Muscle layer of colon (tissue), 2 donors: Measurements from ENCODE around the gene OR8K5.
"Not testable (repeated sequence)": the region's sequence is repeated elsewhere in the genome, so short reads cannot be mapped to it uniquely, and the experiment has no call there.

Experiments
- H3K27ac ChIP-seq: one replicate; pipeline ENCODE4 v1.7.0; 2013; ENCODE audit warnings: low read depth, mild to moderate bottlenecking, low read length, moderate library complexity
- H3K27me3 ChIP-seq, 2 donors: one replicate each; pipeline ENCODE4 v1.7.0; 2013; ENCODE audit warnings: low read length in 2 of 2, mild to moderate bottlenecking in 2 of 2; ENCODE audit not compliant: insufficient read depth in 2 of 2, control insufficient read depth in 1 of 2
- H3K36me3 ChIP-seq: one replicate; pipeline ENCODE4 v1.7.0; 2013; ENCODE audit warnings: mild to moderate bottlenecking, low read length; ENCODE audit not compliant: insufficient read depth
- H3K4me1 ChIP-seq: one replicate; pipeline ENCODE4 v1.7.0; 2013; ENCODE audit warnings: mild to moderate bottlenecking, low read length; ENCODE audit not compliant: insufficient read depth
- H3K4me3 ChIP-seq, 2 donors: one replicate each; pipeline ENCODE4 v1.7.0; 2013; ENCODE audit warnings: low read length in 2 of 2, low read depth in 1 of 2, mild to moderate bottlenecking in 1 of 2, moderate library complexity in 1 of 2
- H3K9ac ChIP-seq: one replicate; pipeline ENCODE4 v1.7.0; 2013; ENCODE audit warnings: low read length
- H3K9me3 ChIP-seq: one replicate; pipeline ENCODE4 v1.7.0; 2013; ENCODE audit warnings: mild to moderate bottlenecking, low read length
- donor health status: abdominal sarcoma.
- donor health status: Adenocarcinoma of cecum.

OR8K5 gene

GRCh38 chr11:56160217-56160616 lies at the start of gene OR8K5:
Gene OR8K5, minus strand, starts transcription at chr11:56160317. Its CDS starts 0 bp downstream, at chr11:56160317.
- H3K27me3 ChIP-seq = no peaks in the 10 kb centered on the region
- no peaks in the 10 kb centered on the region for H3K9me3 ChIP-seq
- no peak within 1 kb of the TSS for H3K9ac ChIP-seq
- H3K36me3 ChIP-seq = no peaks in the 10 kb centered on the region
- H3K4me3 ChIP-seq = no peak within 1 kb of the TSS
- no peak within 1 kb of the TSS for H3K27ac ChIP-seq
- H3K4me1 ChIP-seq = no peaks in the 10 kb centered on the region

- H3K27ac ChIP-seq = no peak overlapping the region
- H3K9ac ChIP-seq = no peak overlapping the region
- no peaks in the 10 kb centered on the region for H3K9me3 ChIP-seq
- H3K4me1 ChIP-seq = no peaks in the 10 kb centered on the region
- no peaks in the 10 kb centered on the region for H3K36me3 ChIP-seq
- no peak overlapping the region for H3K4me3 ChIP-seq
- H3K27me3 ChIP-seq = no peaks in the 10 kb centered on the region
These were observed 47.7 kb upstream of the OR8K5 start for GRCh38 chr11:56207790-56208189.

- Histone ChIP-seq H3K4me1 (no peaks in the 10 kb centered on the region), H3K36me3 (no peaks in the 10 kb centered on the region), H3K27ac (no peak overlapping the region), H3K9me3 (no peaks in the 10 kb centered on the region), H3K9ac (no peak overlapping the region), H3K4me3 (no peak overlapping the region), H3K27me3 (no peaks in the 10 kb centered on the region)
These were observed 37.2 kb upstream of the OR8K5 start for GRCh38 chr11:56197367-56197766.

- Histone ChIP-seq H3K27me3 (no peaks in the 10 kb centered on the region), H3K9ac (no peak overlapping the region), H3K27ac (no peak overlapping the region), H3K4me3 (no peak overlapping the region), H3K4me1 (no peaks in the 10 kb centered on the region), H3K9me3 (no peaks in the 10 kb centered on the region), H3K36me3 (no peaks in the 10 kb centered on the region)
These were observed 36.6 kb upstream of the OR8K5 start for GRCh38 chr11:56196705-56197104.

GRCh38 chr11:56188602-56189001 lies 28.5 kb upstream of the OR8K5 start:
- Histone ChIP-seq H3K4me1 (no peaks in the 10 kb centered on the region), H3K36me3 (no peaks in the 10 kb centered on the region), H3K27me3 (no peaks in the 10 kb centered on the region), H3K27ac (no peak overlapping the region), H3K9me3 (no peaks in the 10 kb centered on the region), H3K9ac (no peak overlapping the region), H3K4me3 (no peak overlapping the region)

- H3K4me3 ChIP-seq = no peak overlapping the region
- no peak overlapping the region for H3K9ac ChIP-seq
- no peaks in the 10 kb centered on the region for H3K4me1 ChIP-seq
- no peaks in the 10 kb centered on the region for H3K27me3 ChIP-seq
- H3K9me3 ChIP-seq = no peaks in the 10 kb centered on the region
- H3K36me3 ChIP-seq = no peaks in the 10 kb centered on the region
- H3K27ac ChIP-seq = no peak overlapping the region
These were observed 23.3 kb upstream of the OR8K5 start for GRCh38 chr11:56183459-56183858.

GRCh38 chr11:56176318-56176717 lies 16.2 kb upstream of the OR8K5 start, which contains the start of gene OR5J2:
Gene OR5J2, plus strand, starts transcription at chr11:56176618. Its CDS starts 0 bp downstream, at chr11:56176618.
- no peak within 1 kb of the TSS for H3K4me3 ChIP-seq
- H3K9ac ChIP-seq = no peak within 1 kb of the TSS
- H3K27me3 ChIP-seq = no peaks in the 10 kb centered on the region
- H3K27ac ChIP-seq = no peak within 1 kb of the TSS
- H3K36me3 ChIP-seq = no peaks in the 10 kb centered on the region
- H3K9me3 ChIP-seq = no peaks in the 10 kb centered on the region
- no peaks in the 10 kb centered on the region for H3K4me1 ChIP-seq

GRCh38 chr11:56172256-56172830 lies 12.2 kb upstream of the OR8K5 start:
- Histone ChIP-seq H3K9me3 (no peaks in the 10 kb centered on the region), H3K36me3 (no peaks in the 10 kb centered on the region), H3K27me3 (no peaks in the 10 kb centered on the region), H3K9ac (no peak overlapping the region), H3K4me1 (no peaks in the 10 kb centered on the region), H3K4me3 (no peak overlapping the region), H3K27ac (no peak overlapping the region)

- H3K9me3 ChIP-seq = no peaks in the 10 kb centered on the region
These were observed 3.7 kb upstream of the OR8K5 start for GRCh38 chr11:56163804-56164203.

GRCh38 chr11:56152333-56152732 lies 7.8 kb downstream of the OR8K5 start:
- H3K36me3 ChIP-seq = no peaks in the 10 kb centered on the region
- H3K9me3 ChIP-seq = no peaks in the 10 kb centered on the region
- no peak overlapping the region for H3K4me3 ChIP-seq
- H3K9ac ChIP-seq = no peak overlapping the region
- no peaks in the 10 kb centered on the region for H3K4me1 ChIP-seq
- H3K27me3 ChIP-seq = no peaks in the 10 kb centered on the region
- no peak overlapping the region for H3K27ac ChIP-seq

More at GRCh38 chr11:56163804-56164203, 3.7 kb upstream of the OR8K5 start:
- Histone ChIP-seq H3K27ac (no peak overlapping the region), H3K9ac (no peak overlapping the region), H3K36me3 (no peaks in the 10 kb centered on the region), H3K4me3 (no peak overlapping the region), H3K4me1 (no peaks in the 10 kb centered on the region), H3K27me3 (no peaks in the 10 kb centered on the region)

GRCh38 chr11:56151376-56151775 lies 8.7 kb downstream of the OR8K5 start:
- H3K9ac ChIP-seq = no peak overlapping the region
- H3K36me3 ChIP-seq = no peaks in the 10 kb centered on the region
- no peaks in the 10 kb centered on the region for H3K9me3 ChIP-seq
- no peaks in the 10 kb centered on the region for H3K27me3 ChIP-seq
- no peaks in the 10 kb centered on the region for H3K4me1 ChIP-seq
- no peak overlapping the region for H3K27ac ChIP-seq
- no peak overlapping the region for H3K4me3 ChIP-seq

- H3K4me1 ChIP-seq, H3K9me3 ChIP-seq, H3K27me3 ChIP-seq, H3K4me3 ChIP-seq, H3K36me3 ChIP-seq, H3K27ac ChIP-seq, H3K9ac ChIP-seq: not testable (repeated sequence)
These were observed 16.4 kb downstream of the OR8K5 start for GRCh38 chr11:56143681-56144080.
